ENCODE results near the gene COL9A1.

COL9A1 gene

GRCh38 chr6:70277470-70277869 is 25.4 kb downstream of the COL9A1 start:
- H3K4me3 ChIP-seq (ENCODE audit: low read length) = no peak overlapping the region
- no peak for TF ChIP-seq CTCF (conservative IDR thresholded peaks at IDR 0.05; ENCODE audit: low read depth, low read length)
- peak; percentile 86 for DNase-seq (ENCODE audit: low read depth)

DNA sequence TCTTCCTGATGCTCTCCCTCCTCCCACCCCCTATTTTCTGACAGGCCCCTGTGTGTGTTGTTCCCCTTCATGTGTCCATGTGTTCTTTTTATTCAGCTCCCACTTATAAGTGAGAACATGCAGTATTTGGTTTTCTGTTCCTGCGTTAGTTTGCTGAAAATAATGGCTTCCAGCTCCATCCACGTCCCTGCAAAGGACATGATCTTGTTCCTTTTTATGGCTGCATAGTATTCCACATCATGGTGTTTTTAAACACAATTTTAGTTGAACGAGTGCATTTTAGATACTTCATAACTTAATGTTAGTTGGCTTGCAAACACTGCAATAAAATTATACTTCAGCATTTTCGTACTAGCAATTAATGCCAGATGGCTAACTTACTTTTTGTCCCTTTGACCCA is 28.5 kb downstream of the COL9A1 start:
- TF ChIP-seq CTCF (conservative IDR thresholded peaks at IDR 0.05; ENCODE audit: low read depth, low read length) = no peak
- DNase-seq (ENCODE audit: low read depth) = no peak
- H3K4me3 ChIP-seq (ENCODE audit: low read length) = no peak overlapping the region

DNA sequence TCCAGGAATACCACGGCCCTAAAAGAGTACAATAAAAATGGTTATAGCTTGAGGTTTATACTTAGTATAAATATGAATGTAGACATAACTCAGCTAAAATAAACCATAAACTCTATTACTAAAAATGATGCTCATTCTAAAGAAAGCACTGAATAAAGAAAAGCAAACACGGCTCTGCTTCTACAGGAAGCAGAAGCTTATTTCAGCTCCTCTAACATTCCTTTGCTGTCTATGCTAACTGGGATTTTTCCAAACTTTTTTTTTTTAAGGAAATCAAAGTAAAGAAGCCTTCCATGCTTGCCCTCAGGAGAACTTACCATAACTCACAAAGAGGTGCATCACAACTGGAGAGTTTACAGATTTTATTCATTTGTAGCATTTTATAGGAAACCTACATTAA is 30.8 kb downstream of the COL9A1 start:
- DNase-seq (ENCODE audit: low read depth) = no peak
- H3K4me3 ChIP-seq (ENCODE audit: low read length) = no peak overlapping the region
- TF ChIP-seq CTCF (conservative IDR thresholded peaks at IDR 0.05; ENCODE audit: low read depth, low read length) = no peak

- peak; percentile 43 for DNase-seq (ENCODE audit: low read depth)
- no peak for TF ChIP-seq CTCF (conservative IDR thresholded peaks at IDR 0.05; ENCODE audit: low read depth, low read length)
- no peak overlapping the region for H3K4me3 ChIP-seq (ENCODE audit: low read length)
Measured at GRCh38 chr6:70270287-70271005, 32.4 kb downstream of the COL9A1 start.

DNA sequence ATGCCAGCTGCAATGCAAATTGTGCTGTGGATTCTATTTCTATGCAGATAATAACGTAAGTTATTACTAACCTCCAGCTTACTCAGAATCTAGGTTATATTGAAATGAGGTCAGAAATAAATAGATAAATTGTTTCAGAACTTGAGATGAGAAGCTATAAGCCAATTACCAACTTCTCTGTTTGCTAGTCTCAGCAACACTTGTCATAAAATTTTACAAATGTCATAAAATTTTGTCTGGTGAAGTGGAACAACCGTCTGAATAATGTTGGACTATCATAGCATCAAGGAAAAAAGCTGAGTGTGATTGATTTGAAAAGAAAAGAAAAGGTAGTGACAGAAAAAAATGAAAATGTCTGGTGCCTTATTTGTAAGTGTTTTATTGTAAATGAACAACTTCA is 36.7 kb downstream of the COL9A1 start:
- DNase-seq (ENCODE audit: low read depth) = no peak
- H3K4me3 ChIP-seq (ENCODE audit: low read length) = no peak overlapping the region
- no peak for TF ChIP-seq CTCF (conservative IDR thresholded peaks at IDR 0.05; ENCODE audit: low read depth, low read length)

DNA sequence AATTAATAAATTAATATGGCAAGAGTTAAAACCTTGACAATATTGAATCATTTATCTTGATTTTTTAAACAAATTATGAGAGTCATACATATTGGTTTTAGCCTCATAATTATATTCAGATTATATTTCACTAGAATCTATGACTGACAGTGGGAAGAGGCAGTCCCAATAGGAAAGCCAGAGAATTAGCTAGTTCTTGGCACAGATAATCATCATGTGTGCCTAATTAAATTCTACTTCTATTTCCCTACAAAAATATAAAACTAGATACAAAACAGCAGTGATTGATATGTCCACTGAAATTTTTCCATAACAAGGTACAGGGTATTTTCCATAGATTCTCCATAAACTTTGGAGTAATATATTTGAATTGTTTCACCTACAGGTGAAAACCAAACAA is 38.6 kb downstream of the COL9A1 start:
- TF ChIP-seq CTCF (conservative IDR thresholded peaks at IDR 0.05; ENCODE audit: low read depth, low read length) = no peak
- H3K4me3 ChIP-seq (ENCODE audit: low read length) = no peak overlapping the region
- DNase-seq (ENCODE audit: low read depth) = no peak

DNA sequence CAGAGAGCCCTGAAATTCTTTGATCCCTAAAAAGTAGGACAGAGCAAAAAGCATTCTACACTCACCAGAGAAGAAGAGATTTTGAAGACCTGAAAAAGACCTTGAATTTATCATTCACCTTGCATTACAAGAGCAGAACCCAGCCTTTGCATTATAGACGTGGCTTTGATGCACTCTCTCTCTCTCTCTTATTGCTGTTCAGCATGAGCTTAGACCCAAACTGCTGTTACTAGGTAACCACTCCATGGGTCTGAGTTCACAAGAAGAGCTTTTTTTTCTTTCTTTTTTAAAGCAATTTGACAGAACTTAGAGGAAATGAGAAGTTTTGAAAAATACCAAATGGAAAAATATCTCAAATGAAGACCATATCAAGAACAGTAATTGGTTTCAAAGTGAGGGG is 44.4 kb downstream of the COL9A1 start:
- DNase-seq (ENCODE audit: low read depth) = no peak
- TF ChIP-seq CTCF (conservative IDR thresholded peaks at IDR 0.05; ENCODE audit: low read depth, low read length) = no peak
- no peak overlapping the region for H3K4me3 ChIP-seq (ENCODE audit: low read length)
